Stomach smooth muscle (tissue), 2 donors: Measurements from ENCODE around the gene ALDH3A1.

ENCODE experiments used
- H3K27ac ChIP-seq: one replicate; pipeline ENCODE4 v1.7.0; 2013; ENCODE audit warnings: mild to moderate bottlenecking, low read length, inconsistent platforms
- H3K27me3 ChIP-seq, 2 donors: one replicate each; pipeline ENCODE4 v1.7.0; 2013; ENCODE audit warnings: low read length in 2 of 2; ENCODE audit not compliant: insufficient read depth in 2 of 2, control insufficient read depth in 1 of 2
- H3K36me3 ChIP-seq, 2 donors: one replicate each; pipeline ENCODE4 v1.7.0; 2013; ENCODE audit warnings: low read length in 2 of 2; ENCODE audit not compliant: control insufficient read depth in 2 of 2, insufficient read depth in 2 of 2
- H3K4me1 ChIP-seq: one replicate; pipeline ENCODE4 v1.7.0; 2013; ENCODE audit warnings: low read length; ENCODE audit not compliant: control insufficient read depth, insufficient read depth
- H3K4me3 ChIP-seq, 2 donors: one replicate each; pipeline ENCODE4 v1.7.0; 2013; ENCODE audit warnings: low read length in 2 of 2
- H3K9ac ChIP-seq, 2 donors: one replicate each; pipeline ENCODE4 v1.7.0; 2013; ENCODE audit warnings: low read length in 2 of 2, mild to moderate bottlenecking in 1 of 2
- H3K9me3 ChIP-seq, 2 donors: one replicate each; pipeline ENCODE4 v1.7.0; 2013; ENCODE audit warnings: low read length in 2 of 2; ENCODE audit not compliant: control insufficient read depth in 2 of 2
- donor health status: healthy.
- donor health status: Pancreatic carcinoma.

Gene ALDH3A1

DNA sequence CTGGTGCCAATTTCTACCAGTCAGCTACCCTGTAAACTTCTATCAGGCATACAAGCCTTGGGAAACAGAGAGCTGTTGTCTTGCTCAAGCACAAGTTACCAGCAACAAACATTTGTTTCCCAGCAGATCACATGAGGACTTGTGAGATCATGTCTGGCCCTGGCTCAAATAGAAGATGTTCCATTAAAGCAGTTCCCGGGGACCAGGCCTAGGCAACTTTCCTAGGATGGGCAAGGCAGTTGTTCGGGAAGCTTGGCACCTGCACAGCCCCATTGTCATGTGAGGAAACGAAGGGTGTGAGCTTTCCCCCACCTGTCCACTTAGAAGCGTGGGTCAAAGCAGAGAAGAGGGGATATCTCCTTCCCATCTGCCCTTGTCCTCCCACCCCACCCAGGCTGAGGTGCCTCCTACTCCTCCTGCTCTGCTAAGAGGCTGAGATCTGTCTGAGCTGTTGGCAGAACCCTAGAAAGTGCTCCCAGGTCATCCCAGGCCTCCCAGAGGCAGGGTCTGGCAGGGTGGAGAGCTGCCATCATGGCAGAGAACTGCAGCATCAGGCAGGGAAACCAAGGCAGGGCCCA lies 20.5 kb downstream of the ALDH3A1 start:
- peak overlapping the region; percentile 94 for H3K27ac ChIP-seq
- peaks cover 34% of the 10 kb centered on the region for H3K4me1 ChIP-seq
- peak overlapping the region in 1 of 2 donors; percentile 52 for H3K4me3 ChIP-seq
- no peaks in the 10 kb centered on the region for H3K36me3 ChIP-seq
- no peaks in the 10 kb centered on the region for H3K9me3 ChIP-seq
- no peaks in the 10 kb centered on the region for H3K27me3 ChIP-seq
- H3K9ac ChIP-seq: peak overlapping the region; percentile 46 to 51

DNA sequence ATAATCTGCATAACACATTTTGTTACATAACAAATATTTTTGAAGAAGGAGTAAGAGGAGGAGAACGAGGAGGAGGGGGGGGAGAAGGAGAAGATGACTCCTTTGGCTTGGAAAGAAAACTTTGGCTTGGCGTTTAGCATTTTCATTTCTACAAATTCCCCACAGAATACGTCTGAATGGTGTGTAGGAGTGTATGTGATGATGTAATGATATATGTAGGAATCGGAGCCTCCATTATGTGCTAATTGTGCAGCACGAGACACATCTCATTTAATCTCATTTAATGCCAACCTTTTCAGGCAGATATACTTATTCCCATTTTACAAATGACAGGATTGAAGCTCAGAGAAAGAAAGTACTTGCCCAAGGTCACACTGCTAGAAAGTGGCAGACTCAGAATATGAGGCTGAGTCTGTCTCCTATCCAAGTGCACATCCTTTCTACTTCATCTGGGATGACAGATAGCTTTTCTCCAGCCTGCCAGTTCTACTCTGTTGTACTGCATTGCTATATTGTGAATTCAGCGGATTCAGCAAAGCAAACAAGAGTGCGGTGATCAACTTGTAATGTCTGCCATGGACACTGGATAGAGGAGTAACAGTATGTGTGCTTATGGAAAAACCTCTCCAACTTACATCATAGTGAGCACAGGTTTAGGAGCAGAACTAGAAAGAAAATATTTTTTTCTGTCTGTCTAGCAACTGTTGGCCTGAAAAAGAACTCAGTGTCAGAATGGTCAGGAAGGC lies 21.3 kb downstream of the ALDH3A1 start:
- Histone ChIP-seq H3K27ac (peak overlapping the region; percentile 94), H3K9ac (peak overlapping the region; percentile 46 to 51), H3K36me3 (no peaks in the 10 kb centered on the region), H3K27me3 (no peaks in the 10 kb centered on the region), H3K4me3 (no peak overlapping the region), H3K9me3 (no peaks in the 10 kb centered on the region), H3K4me1 (peaks cover 34% of the 10 kb centered on the region)

DNA sequence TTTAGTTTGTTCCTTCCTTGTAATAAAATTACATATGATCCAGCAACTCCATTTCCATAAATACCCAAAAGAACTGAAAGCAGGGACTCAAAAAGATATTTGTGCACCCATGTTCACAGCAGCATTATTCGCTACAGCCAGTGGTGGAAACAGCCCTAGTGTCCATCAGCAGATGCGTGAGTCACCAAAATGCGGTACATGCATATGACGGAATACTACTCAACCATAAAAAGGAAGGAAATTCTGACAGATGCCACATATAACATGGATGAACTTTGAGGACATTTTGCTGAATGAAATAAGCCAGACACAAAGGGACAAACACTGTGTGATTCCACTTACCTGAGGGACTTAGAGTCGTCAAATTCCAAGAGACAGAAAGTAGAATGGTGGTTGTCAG lies 22.6 kb downstream of the ALDH3A1 start:
- H3K4me3 ChIP-seq: no peak overlapping the region
- no peaks in the 10 kb centered on the region for H3K36me3 ChIP-seq
- no peaks in the 10 kb centered on the region for H3K27me3 ChIP-seq
- no peaks in the 10 kb centered on the region for H3K9me3 ChIP-seq
- no peak overlapping the region for H3K27ac ChIP-seq
- no peak overlapping the region for H3K9ac ChIP-seq
- peaks cover 34% of the 10 kb centered on the region for H3K4me1 ChIP-seq

DNA sequence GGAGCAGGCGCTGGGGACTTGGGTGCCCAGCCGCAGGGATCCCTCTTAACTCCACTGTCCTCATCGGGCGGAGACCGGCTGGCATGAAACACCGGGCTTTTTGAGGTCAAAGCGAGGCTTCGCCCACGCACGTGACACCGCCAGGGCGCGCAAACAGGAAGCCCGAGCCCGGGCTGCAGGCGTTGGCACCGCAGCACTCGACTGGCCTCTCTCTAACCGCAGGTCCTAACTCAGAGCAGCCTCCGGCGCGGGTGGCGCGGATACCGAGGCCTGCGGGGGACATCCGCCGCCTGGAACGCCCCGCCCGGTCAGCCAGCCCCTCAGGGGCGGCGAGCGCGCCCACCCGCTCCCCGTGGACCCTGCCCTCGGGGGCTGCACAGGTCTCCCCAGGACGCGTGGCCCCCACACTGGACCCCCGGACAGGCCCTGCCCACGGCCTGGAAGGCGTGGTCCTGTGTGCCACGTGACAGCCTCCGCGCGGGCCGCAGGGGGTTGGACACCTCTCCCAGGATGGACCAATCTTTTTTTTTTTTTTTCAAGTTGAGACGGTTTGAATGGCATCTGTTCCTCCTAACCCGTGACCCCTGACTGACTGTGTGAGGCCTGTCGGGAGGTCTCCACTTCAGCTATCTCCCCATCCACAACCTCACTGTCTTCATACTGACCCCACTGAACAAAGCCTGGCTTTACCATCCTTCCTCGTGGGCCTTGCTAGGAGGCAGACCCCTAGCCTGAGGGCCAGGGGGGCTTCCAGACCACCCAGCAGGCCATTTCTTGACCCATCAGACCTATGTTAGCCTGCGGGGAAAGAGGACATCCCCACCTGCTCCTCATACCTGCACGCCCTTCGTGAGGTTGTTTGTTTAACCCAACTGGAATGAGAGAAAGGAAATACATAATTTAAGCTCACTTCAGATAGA lies 23.3 kb downstream of the ALDH3A1 start:
- Histone ChIP-seq H3K4me1 (peaks cover 34% of the 10 kb centered on the region), H3K9me3 (no peaks in the 10 kb centered on the region), H3K4me3 (peak overlapping the region in 1 of 2 donors; percentile 64), H3K9ac (peak overlapping the region; percentile 20 to 29), H3K27ac (peak overlapping the region; percentile 41), H3K27me3 (no peaks in the 10 kb centered on the region), H3K36me3 (no peaks in the 10 kb centered on the region)

DNA sequence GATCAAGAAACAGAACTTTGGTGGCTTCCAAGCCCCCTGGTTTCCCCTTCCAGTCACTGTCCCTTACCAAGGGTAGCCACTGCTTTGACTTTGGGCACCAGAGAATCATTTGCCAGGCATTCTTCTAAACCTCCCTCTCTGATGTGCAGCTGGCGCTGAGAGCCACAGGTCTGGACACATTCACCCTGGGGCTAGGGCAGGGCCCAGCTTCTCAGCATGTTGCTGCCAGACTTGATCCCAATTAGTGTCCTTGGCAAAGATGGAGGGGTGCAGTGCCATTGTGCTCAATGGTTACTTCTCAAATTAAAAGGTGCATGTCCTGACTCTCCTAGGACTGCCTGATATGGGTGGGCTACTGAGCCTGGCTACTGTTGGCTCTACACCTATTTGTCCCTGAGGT lies 24.1 kb downstream of the ALDH3A1 start:
- no peak overlapping the region for H3K9ac ChIP-seq

DNA sequence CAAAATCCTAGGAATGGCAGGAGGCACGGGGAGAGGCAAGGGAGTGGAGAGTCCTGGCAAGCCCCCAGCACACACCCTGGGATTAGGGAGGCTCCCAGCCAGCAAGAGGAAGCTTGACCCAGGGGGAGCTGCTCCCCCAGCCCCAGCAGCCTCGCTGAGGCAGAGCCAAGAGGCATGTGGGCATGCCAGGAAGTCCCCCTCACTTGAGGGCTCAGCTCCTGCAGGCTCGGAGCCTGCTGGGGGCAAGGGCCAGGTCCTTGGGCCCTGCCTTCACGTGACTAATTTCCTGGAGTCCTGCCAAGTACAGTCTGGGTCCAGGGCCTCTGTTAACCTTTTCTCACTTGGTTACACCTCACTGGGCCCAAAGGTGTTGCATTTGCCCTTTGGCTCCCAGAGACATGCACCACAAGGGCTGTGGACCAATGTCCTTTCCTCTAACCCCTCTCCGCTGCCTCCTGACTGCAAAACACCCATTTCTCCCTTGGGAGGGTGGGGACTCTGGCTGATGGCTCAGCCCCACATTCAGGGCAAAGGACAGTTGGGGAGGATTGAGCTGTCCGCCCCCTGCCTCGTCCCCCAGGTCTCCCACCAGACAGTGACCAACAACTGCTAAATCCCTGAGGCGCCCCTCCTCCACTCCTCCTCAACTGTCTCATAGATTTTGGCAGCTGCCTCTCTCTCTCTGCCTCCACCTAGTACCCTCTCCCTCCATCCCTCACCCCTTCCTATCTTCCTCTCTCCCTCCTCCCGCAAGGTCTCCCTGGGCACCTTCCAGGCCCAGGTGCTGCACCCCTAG lies 27.3 kb downstream of the ALDH3A1 start:
- no peaks in the 10 kb centered on the region for H3K27me3 ChIP-seq
- peaks cover 14% of the 10 kb centered on the region for H3K4me1 ChIP-seq
- H3K9ac ChIP-seq: no peak overlapping the region
- H3K36me3 ChIP-seq: no peaks in the 10 kb centered on the region
- H3K9me3 ChIP-seq: no peaks in the 10 kb centered on the region
- H3K4me3 ChIP-seq: no peak overlapping the region
- H3K27ac ChIP-seq: no peak overlapping the region

More for the DNA sequence above, 24.1 kb downstream of the ALDH3A1 start:
- peak overlapping the region; percentile 41 for H3K27ac ChIP-seq
- no peaks in the 10 kb centered on the region for H3K27me3 ChIP-seq
- H3K36me3 ChIP-seq: no peaks in the 10 kb centered on the region
- peaks cover 34% of the 10 kb centered on the region for H3K4me1 ChIP-seq
- H3K4me3 ChIP-seq: peak overlapping the region in 1 of 2 donors; percentile 64
- H3K9me3 ChIP-seq: no peaks in the 10 kb centered on the region

DNA sequence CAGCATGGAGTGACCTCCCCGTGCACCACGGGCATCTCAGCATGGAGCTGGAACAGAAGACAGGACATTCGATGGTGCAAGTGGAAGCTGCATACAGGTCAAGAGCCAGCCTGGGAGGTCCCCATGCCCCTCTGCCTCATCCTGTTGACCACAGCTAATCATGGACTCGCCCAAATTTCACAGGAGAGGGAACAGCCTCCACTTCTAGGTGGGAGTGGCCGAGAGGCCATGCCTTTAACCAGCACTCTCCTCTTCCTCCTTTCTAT lies 28.0 kb downstream of the ALDH3A1 start:
- H3K4me3 ChIP-seq: no peak overlapping the region
- H3K27me3 ChIP-seq: no peaks in the 10 kb centered on the region
- no peaks in the 10 kb centered on the region for H3K9me3 ChIP-seq
- peaks cover 12% of the 10 kb centered on the region for H3K4me1 ChIP-seq
- H3K9ac ChIP-seq: no peak overlapping the region
- no peak overlapping the region for H3K27ac ChIP-seq
- H3K36me3 ChIP-seq: no peaks in the 10 kb centered on the region

DNA sequence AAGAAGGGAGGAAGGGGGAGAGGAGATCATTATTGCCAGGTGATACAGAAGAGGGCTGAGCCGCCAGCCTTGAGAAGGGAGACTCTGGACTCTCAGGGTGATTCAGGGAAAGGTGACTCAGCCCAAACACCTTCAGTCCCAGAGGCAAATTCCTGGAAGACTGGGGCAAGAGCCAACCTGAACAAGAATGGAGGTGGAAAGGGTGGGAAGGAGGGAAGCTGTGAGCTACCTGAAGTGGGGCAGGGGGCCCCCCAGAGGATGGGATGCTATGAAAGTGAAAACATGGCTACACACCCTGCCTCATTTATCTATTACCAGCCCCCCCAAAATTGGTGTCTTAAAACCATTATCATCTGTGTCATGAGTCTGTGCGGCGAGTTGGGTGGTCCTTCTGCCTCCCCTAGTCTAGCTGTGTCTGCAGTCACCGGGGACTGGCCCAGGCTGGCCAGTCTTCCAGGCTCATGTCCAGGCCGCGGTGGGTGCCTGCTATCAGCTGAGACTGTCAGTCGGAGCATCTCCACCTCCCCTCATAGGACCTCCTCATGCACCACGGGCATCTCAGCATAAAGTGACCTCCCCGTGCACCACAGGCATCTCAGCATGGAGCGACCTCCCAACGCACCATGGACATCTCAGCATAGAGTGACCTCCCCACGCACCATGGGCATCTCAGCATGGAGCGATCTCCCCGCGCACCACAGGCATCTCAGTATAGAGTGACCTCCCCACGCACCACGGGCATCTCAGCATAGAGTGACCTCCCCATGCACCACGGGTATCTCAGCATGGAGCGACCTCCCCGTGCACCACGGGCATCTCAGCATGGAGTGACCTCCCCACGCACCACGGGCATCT lies 28.5 kb downstream of the ALDH3A1 start:
- H3K27me3 ChIP-seq: no peaks in the 10 kb centered on the region
- no peak overlapping the region for H3K4me3 ChIP-seq
- H3K9ac ChIP-seq: no peak overlapping the region
- no peaks in the 10 kb centered on the region for H3K36me3 ChIP-seq
- H3K4me1 ChIP-seq: peaks cover 6% of the 10 kb centered on the region
- H3K27ac ChIP-seq: no peak overlapping the region
- H3K9me3 ChIP-seq: no peaks in the 10 kb centered on the region

DNA sequence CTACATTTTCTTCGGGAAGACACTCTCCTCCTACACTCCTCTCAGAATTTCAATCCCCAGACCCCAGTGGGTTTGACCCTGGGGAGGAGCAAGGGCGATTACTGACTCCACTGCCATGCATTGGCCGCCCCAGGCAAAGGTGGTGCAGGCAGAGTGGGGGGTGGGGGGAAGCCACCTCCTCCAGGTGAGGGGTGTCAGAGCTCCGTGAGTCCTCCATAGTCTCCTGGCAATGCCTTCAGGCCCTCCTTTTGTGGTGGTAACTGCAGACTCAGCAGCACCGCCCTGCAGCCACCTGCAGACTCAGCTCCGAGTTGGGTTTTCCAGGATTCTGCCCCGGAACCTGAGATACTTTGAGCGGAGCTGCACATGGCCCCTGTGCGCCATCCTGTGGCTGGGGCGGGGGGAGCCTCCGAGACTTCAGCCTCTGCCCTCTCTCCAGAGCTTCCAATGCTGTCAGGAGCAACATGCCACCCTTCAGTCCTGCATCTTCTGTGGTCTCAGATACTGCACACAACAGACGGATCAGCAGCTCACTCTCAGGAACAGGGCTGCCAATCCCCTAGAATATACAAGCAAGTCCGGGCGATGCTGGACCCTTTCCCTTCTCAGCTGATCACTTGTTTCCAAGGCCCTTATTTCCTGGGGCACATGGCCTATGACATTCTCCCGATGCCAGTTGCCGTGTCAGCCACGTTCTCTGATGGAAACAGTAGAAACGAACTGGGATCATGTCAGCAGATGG lies 29.3 kb downstream of the ALDH3A1 start:
- no peak overlapping the region for H3K9ac ChIP-seq
- H3K4me3 ChIP-seq: no peak overlapping the region
- H3K27ac ChIP-seq: no peak overlapping the region
- H3K36me3 ChIP-seq: no peaks in the 10 kb centered on the region
- H3K4me1 ChIP-seq: no peaks in the 10 kb centered on the region
- H3K9me3 ChIP-seq: no peaks in the 10 kb centered on the region
- no peaks in the 10 kb centered on the region for H3K27me3 ChIP-seq
